Tibial nerve (tissue), 3 donors: Measurements from ENCODE around the gene RITA1.

Source experiments
- CTCF ChIP-seq, 5 experiments: fragments of 200-600 bp in 3 of 5; fragments of 450-650 bp in 2 of 5; sonication (generic) in 3 of 5; IDR thresholded peaks; one replicate each; pipeline ENCODE4 v1.5.1; 2016 to 2019; ENCODE audit warnings: antibody characterized with exemption in 5 of 5, mild to moderate bottlenecking in 3 of 5, moderate library complexity in 2 of 5
- POLR2A ChIP-seq, 2 donors: fragments of 450-650 bp; IDR thresholded peaks; one replicate each; pipeline ENCODE4 v1.6.1; 2017; ENCODE audit warnings: antibody characterized with exemption in 2 of 2, mild to moderate bottlenecking in 2 of 2, moderate library complexity in 2 of 2

GRCh38 chr12:113162102-113163029, 23.2 kb upstream of the RITA1 start:
- TF ChIP-seq CTCF (IDR thresholded peaks at IDR 0.05) = no peak
- no peak for TF ChIP-seq POLR2A (IDR thresholded peaks at IDR 0.05)
